K562 (cell line): ENCODE results near the gene INSIG1. TPM values are rescaled to one million over a fixed set of nuclear protein-coding genes. Genes with fewer than 3 reads are reported as not detected.
A peak's percentile ranks its signal among the peaks of the same experiment; 100 is the strongest.

Experiments
- CCAR2 ChIP-seq: fragments of 200-400 bp; formaldehyde crosslinking; IDR thresholded peaks from 2 replicates; pipeline ENCODE4 v1.6.1; 2017; ENCODE audit warnings: mild to moderate bottlenecking, low read depth, low read length
- FOXA1 ChIP-seq: fragments of 450-650 bp; IDR thresholded peaks from 2 replicates; pipeline ENCODE4 v1.6.1; 2016; ENCODE audit warnings: mild to moderate bottlenecking, borderline replicate concordance
- GTF2F1 ChIP-seq: IDR thresholded peaks from 2 replicates; pipeline ENCODE4 v1.6.1; 2011; ENCODE audit warnings: low read depth, low read length, improper control_type of control experiment
- JUN ChIP-seq, 2 experiments: sonication (generic) in 1 of 2; formaldehyde crosslinking in 1 of 2; IDR thresholded peaks; 2 replicates each; pipeline versions ENCODE4 v1.6.1 to v1.8.0; 2012 to 2022; ENCODE audit warnings: borderline replicate concordance in 2 of 2, mild to moderate bottlenecking in 2 of 2, improper control_type of control experiment in 1 of 2, low read depth in 1 of 2, low read length in 1 of 2, missing genetic modification reagents in 1 of 2
- KDM5B ChIP-seq: fragments of 200-600 bp; sonication (generic); IDR thresholded peaks from 2 replicates; pipeline ENCODE4 v1.6.1; 2012; ENCODE audit warnings: low read depth, mild to moderate bottlenecking, moderate library complexity, low read length, control low read depth, inconsistent platforms; ENCODE audit not compliant: insufficient replicate concordance
- NFATC3 ChIP-seq: fragments of 450-650 bp; IDR thresholded peaks from 2 replicates; pipeline ENCODE4 v1.6.1; 2017; ENCODE audit warnings: mild to moderate bottlenecking
- REST ChIP-seq, 2 experiments: fragments of 450-650 bp; formaldehyde crosslinking in 1 of 2; IDR thresholded peaks; 2 replicates each; pipeline versions ENCODE4 v1.4.0 to v1.6.1; 2014 to 2020; ENCODE audit warnings: mild to moderate bottlenecking in 2 of 2, borderline replicate concordance in 1 of 2, low read depth in 1 of 2
- RHOXF2B ChIP-seq: fragments of 250-450 bp; sonication (Bioruptor Pico); conservative IDR thresholded peaks from 2 replicates; pipeline ENCODE4 v1.5.1; 2021
- SMAD2 ChIP-seq: fragments of 150-350 bp; IDR thresholded peaks from 2 replicates; pipeline ENCODE4 v1.6.1; 2014; ENCODE audit warnings: low read depth, mild to moderate bottlenecking, low read length
- TEAD2 ChIP-seq: fragments of 450-650 bp; IDR thresholded peaks from 2 replicates; pipeline ENCODE4 v1.6.1; 2016; ENCODE audit warnings: missing genetic modification characterization, control low read depth, missing compliant biosample characterization
- U2AF2 ChIP-seq: fragments of 200-400 bp; formaldehyde crosslinking; optimal IDR thresholded peaks from 2 replicates; pipeline ENCODE3; 2017; ENCODE audit warnings: low read depth, mild to moderate bottlenecking, low read length
- YBX1 ChIP-seq: fragments of 450-650 bp; IDR thresholded peaks from 2 replicates; pipeline ENCODE4 v1.7.1; 2016; ENCODE audit warnings: mild to moderate bottlenecking
- ZNF316 ChIP-seq: fragments of 450-650 bp; IDR thresholded peaks from 2 replicates; pipeline ENCODE4 v1.6.1; 2016
- ZNF444 ChIP-seq: fragments of 250-450 bp; sonication (Bioruptor Pico); IDR thresholded peaks from 2 replicates; pipeline ENCODE4 v1.4.0; 2020; ENCODE audit warnings: mild to moderate bottlenecking, moderate library complexity
- ZNF561 ChIP-seq: fragments of 450-650 bp; formaldehyde crosslinking; conservative IDR thresholded peaks from 2 replicates; pipeline ENCODE4 v1.4.0; 2020; ENCODE audit warnings: mild to moderate bottlenecking, moderate library complexity
- polyA plus RNA-seq, 8 experiments: library from polyadenylated mRNA; depleted of rRNA in 4 of 8; stranded (reverse) in 5 of 8; unstranded in 3 of 8; fragments of >200 nt; fragmentation: Nextera tagmentation in 2 of 8; fragmentation: Illumina TruSeq in 1 of 8; extraction: Ambion mirVana in 2 of 8; extraction: Trizol in 1 of 8; gene quantifications; 2 replicates each; pipeline versions ENCODE4 v1.2.1 to v1.2.3, GENCODE V29; 2011 to 2014; ENCODE audit warnings: inconsistent platforms in 1 of 8, missing spikeins in 1 of 8
- total RNA-seq, 7 experiments: library from RNA; depleted of rRNA in 6 of 7; stranded (reverse); fragments of >200 nt in 6 of 7; fragmentation: Illumina TruSeq in 2 of 7; extraction: Trizol in 2 of 7; gene quantifications; 2 replicates each; pipeline versions ENCODE4 v1.2.1 to v1.2.3, GENCODE V29; 2011 to 2021; ENCODE audit warnings: low replicate concordance in 1 of 7
- TF ChIP-seq, protein P1 (sequence below): fragments of 450-650 bp; IDR thresholded peaks from 2 replicates; pipeline ENCODE4 v1.6.1; 2016
- TF ChIP-seq, protein P2 (sequence below): sonication (generic); IDR thresholded peaks from 2 replicates; pipeline ENCODE4 v1.6.1; 2016

INSIG1 gene
- total and polyA plus RNA-seq, 9 of the 15 experiments (the other 6 are each of a cell fraction or from before 2014, with no cell fraction given): 57.1 to 787 (median 238) TPM

GRCh38 chr7:155300641-155301452 is 3.2 kb downstream of the INSIG1 start (continued):
- peak; percentile 25; the same call in 1 of the 2 replicates for TF ChIP-seq REST (IDR thresholded peaks at IDR 0.05; ENCODE audit: borderline replicate concordance)
- TF ChIP-seq REST (CRISPR knock-in tag; IDR thresholded peaks at IDR 0.05; ENCODE audit: low read depth): no peak
- TF ChIP-seq, protein P1, sequence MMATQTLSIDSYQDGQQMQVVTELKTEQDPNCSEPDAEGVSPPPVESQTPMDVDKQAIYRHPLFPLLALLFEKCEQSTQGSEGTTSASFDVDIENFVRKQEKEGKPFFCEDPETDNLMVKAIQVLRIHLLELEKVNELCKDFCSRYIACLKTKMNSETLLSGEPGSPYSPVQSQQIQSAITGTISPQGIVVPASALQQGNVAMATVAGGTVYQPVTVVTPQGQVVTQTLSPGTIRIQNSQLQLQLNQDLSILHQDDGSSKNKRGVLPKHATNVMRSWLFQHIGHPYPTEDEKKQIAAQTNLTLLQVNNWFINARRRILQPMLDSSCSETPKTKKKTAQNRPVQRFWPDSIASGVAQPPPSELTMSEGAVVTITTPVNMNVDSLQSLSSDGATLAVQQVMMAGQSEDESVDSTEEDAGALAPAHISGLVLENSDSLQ: peak; percentile 69
- TF ChIP-seq NFATC3: no peak
- no peak for TF ChIP-seq CCAR2
- no peak for TF ChIP-seq YBX1
- TF ChIP-seq ZNF316: peak; percentile 43
- no peak for TF ChIP-seq KDM5B
- no peak for TF ChIP-seq GTF2F1
- no peak for TF ChIP-seq SMAD2
- TF ChIP-seq ZNF561 (CRISPR knock-in tag): no peak
- TF ChIP-seq, protein P2, sequence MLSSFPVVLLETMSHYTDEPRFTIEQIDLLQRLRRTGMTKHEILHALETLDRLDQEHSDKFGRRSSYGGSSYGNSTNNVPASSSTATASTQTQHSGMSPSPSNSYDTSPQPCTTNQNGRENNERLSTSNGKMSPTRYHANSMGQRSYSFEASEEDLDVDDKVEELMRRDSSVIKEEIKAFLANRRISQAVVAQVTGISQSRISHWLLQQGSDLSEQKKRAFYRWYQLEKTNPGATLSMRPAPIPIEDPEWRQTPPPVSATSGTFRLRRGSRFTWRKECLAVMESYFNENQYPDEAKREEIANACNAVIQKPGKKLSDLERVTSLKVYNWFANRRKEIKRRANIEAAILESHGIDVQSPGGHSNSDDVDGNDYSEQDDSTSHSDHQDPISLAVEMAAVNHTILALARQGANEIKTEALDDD: no peak
- peak; percentile 29; the same call in 1 of the 2 replicates for TF ChIP-seq JUN (IDR thresholded peaks at IDR 0.05; ENCODE audit: borderline replicate concordance, low read depth, low read length)
- TF ChIP-seq JUN (CRISPR knock-in tag; IDR thresholded peaks at IDR 0.05; ENCODE audit: borderline replicate concordance): no peak
- no peak for TF ChIP-seq ZNF444
- TF ChIP-seq RHOXF2B (CRISPR knock-in tag): 0 out of 2 replicates have a peak, but pooled peaks have one; percentile 3
- TF ChIP-seq FOXA1: no peak
- TF ChIP-seq U2AF2: no peak
- TF ChIP-seq TEAD2 (tag): no peak
